ENCODE results near the gene ANKRD35. TPM values are rescaled to one million over a fixed set of nuclear protein-coding genes. Genes with fewer than 3 reads are reported as not detected.

Gene ANKRD35
- total and polyA plus RNA-seq, 2 experiments from 2014 or later: 3.6 to 5.6 TPM

GRCh38 chr1:145843031-145843430 is 42.6 kb downstream of the ANKRD35 start:
- H3K4me1 Mint-ChIP-seq: peaks cover 5% of the 10 kb centered on the region; the same call in 1 of the 3 replicates
- H3K4me1 ChIP-seq (ENCODE audit: insufficient read depth): no peaks in the 10 kb centered on the region; the same call in 1 of the 2 replicates
- H3K27ac Mint-ChIP-seq: no peak overlapping the region

DNA sequence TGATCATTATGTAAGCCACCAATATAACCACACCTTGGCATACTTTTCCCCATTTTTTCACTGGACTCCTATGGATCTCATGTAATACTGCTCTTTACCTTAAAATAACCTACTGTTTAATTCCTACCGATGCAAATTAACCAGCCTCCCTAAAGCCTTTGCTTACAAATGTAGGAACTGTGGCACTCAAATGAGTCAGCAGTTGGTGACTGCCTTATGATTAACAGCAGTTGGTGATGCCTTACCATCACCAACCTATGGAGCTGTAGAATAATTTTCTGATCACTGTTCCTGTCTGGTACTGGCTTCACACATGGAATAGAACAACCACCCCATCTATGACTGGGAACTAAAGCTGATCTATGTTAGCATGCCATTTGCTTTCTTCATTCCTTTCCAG is 48.0 kb downstream of the ANKRD35 start:
- Mint-ChIP-seq H3K4me3 (no peak overlapping the region), H3K4me1 (no peaks in the 10 kb centered on the region), H3K9me3 (no peaks in the 10 kb centered on the region), H3K27me3 (ENCODE audit: insufficient read depth, low read depth, poor library complexity) (no peaks in the 10 kb centered on the region), H3K27ac (no peak overlapping the region), H3K36me3 (ENCODE audit: low read depth) (peaks cover 79% of the 10 kb centered on the region)
- Histone ChIP-seq H3K27ac (ENCODE audit: low read depth) (no peak overlapping the region), H4K20me1 (replicated peaks; ENCODE audit: insufficient read depth) (no peaks in the 10 kb centered on the region; the same call in 1 of the 2 replicates), H3K4me1 (ENCODE audit: insufficient read depth) (no peaks in the 10 kb centered on the region), H3K4me2 (no peak overlapping the region), H3F3A (replicated peaks; ENCODE audit: low read depth) (peaks cover 3% of the 10 kb centered on the region; the same call in 1 of the 2 replicates), H3K27me3 (ENCODE audit: insufficient read depth) (no peaks in the 10 kb centered on the region), H3K36me3 (ENCODE audit: insufficient read depth) (peaks cover 62% of the 10 kb centered on the region), H3K79me2 (replicated peaks; ENCODE audit: insufficient read depth) (no peaks in the 10 kb centered on the region), H2AFZ (no peak overlapping the region), H3K4me3 (no peak overlapping the region), H3K9me2 (ENCODE audit: insufficient read depth) (no peaks in the 10 kb centered on the region)
- DNase-seq (ENCODE audit: low spot score) (no peak), ATAC-seq (no peak)
- no peak for TF ChIP-seq EZH2phosphoT487 (IDR thresholded peaks at IDR 0.05; ENCODE audit: unreplicated experiment)
- TF ChIP-seq ZNF114 (CRISPR knock-in tag; IDR thresholded peaks at IDR 0.05): no peak
- TF ChIP-seq POLR2AphosphoS5 (IDR thresholded peaks at IDR 0.05; ENCODE audit: low read depth): no peak
- TF ChIP-seq NANOG (IDR thresholded peaks at IDR 0.05; ENCODE audit: borderline replicate concordance): no peak
- TF ChIP-seq EZH2 (IDR thresholded peaks at IDR 0.05; ENCODE audit: low read depth, unreplicated experiment): no peak
- TF ChIP-seq STAT1 (IDR thresholded peaks at IDR 0.05; ENCODE audit: unreplicated experiment): no peak
- TF ChIP-seq REST (IDR thresholded peaks at IDR 0.05; ENCODE audit: unreplicated experiment): no peak
- TF ChIP-seq CTCF (conservative IDR thresholded peaks at IDR 0.05; ENCODE audit: low read depth in 2 of 2): no peak
- TF ChIP-seq JUNB (IDR thresholded peaks at IDR 0.05; ENCODE audit: unreplicated experiment): no peak
- TF ChIP-seq CREB1 (CRISPR knock-in tag; IDR thresholded peaks at IDR 0.05; ENCODE audit: low read depth): no peak

More at GRCh38 chr1:145843031-145843430, 42.6 kb downstream of the ANKRD35 start:
- H3F3A ChIP-seq (replicated peaks; ENCODE audit: low read depth): peaks cover 13% of the 10 kb centered on the region
- no peak overlapping the region for H3K4me3 ChIP-seq
- H3K9me2 ChIP-seq (ENCODE audit: insufficient read depth): no peaks in the 10 kb centered on the region
- Mint-ChIP-seq H3K9me3 (no peaks in the 10 kb centered on the region), H3K36me3 (ENCODE audit: low read depth) (peaks cover 45% of the 10 kb centered on the region), H3K27me3 (ENCODE audit: insufficient read depth, low read depth, poor library complexity) (no peaks in the 10 kb centered on the region), H3K4me3 (no peak overlapping the region)
- peaks cover 30% of the 10 kb centered on the region for H3K36me3 ChIP-seq (ENCODE audit: insufficient read depth)
- H3K79me2 ChIP-seq (replicated peaks; ENCODE audit: insufficient read depth): no peaks in the 10 kb centered on the region
- ATAC-seq: no peak
- H4K20me1 ChIP-seq (replicated peaks; ENCODE audit: insufficient read depth): no peaks in the 10 kb centered on the region; the same call in 1 of the 2 replicates
- TF ChIP-seq ZNF114 (CRISPR knock-in tag; IDR thresholded peaks at IDR 0.05): no peak
- no peak for TF ChIP-seq ETS1 (IDR thresholded peaks at IDR 0.05)
- TF ChIP-seq STAT1 (IDR thresholded peaks at IDR 0.05; ENCODE audit: unreplicated experiment): no peak
- no peak for TF ChIP-seq CTCF (conservative IDR thresholded peaks at IDR 0.05; ENCODE audit: low read depth in 2 of 2)
- TF ChIP-seq JUNB (IDR thresholded peaks at IDR 0.05; ENCODE audit: unreplicated experiment): no peak
- TF ChIP-seq ZNF331 (CRISPR knock-in tag; IDR thresholded peaks at IDR 0.05; ENCODE audit: low read depth): no peak
- no peaks in the 10 kb centered on the region for H3K27me3 ChIP-seq (ENCODE audit: insufficient read depth)
- no peak overlapping the region for H2AFZ ChIP-seq
- no peak overlapping the region for H3K4me2 ChIP-seq
- H3K27ac ChIP-seq (ENCODE audit: low read depth): no peak overlapping the region
- DNase-seq (ENCODE audit: low spot score): no peak
